Trophoblast cell (in vitro differentiated cells and primary cell): ENCODE measurements around the gene KIAA0040.
A peak's percentile ranks its signal among the peaks of the same experiment; 100 is the strongest.

Experiments used
- DNase-seq, 2 donors: peaks; one replicate each; pipeline ENCODE4 v3.0.0-alpha.2; 2016
- H2AFZ ChIP-seq: 2 replicates; pipeline ENCODE4 v1.6.1; 2013; ENCODE audit warnings: low read length, moderate library complexity, mild to moderate bottlenecking; ENCODE audit not compliant: insufficient read depth, poor library complexity
- H2AK5ac ChIP-seq: 2 replicates; pipeline ENCODE4 v1.6.1; 2013; ENCODE audit warnings: mild to moderate bottlenecking, low read length
- H2BK120ac ChIP-seq: 2 replicates; pipeline ENCODE4 v1.6.1; 2013; ENCODE audit warnings: low read length, mild to moderate bottlenecking, moderate library complexity; ENCODE audit not compliant: insufficient read depth, poor library complexity
- H2BK12ac ChIP-seq: 2 replicates; pipeline ENCODE4 v1.6.1; 2013; ENCODE audit warnings: mild to moderate bottlenecking, low read length, moderate library complexity
- H2BK5ac ChIP-seq: 2 replicates; pipeline ENCODE4 v1.6.1; 2013; ENCODE audit warnings: low read length, low read depth, moderate library complexity, mild to moderate bottlenecking; ENCODE audit not compliant: poor library complexity
- H3K14ac ChIP-seq: 2 replicates; pipeline ENCODE4 v1.6.1; 2013; ENCODE audit warnings: mild to moderate bottlenecking, low read length
- H3K18ac ChIP-seq: 2 replicates; pipeline ENCODE4 v1.6.1; 2013; ENCODE audit warnings: mild to moderate bottlenecking, low read length
- H3K23ac ChIP-seq: 2 replicates; pipeline ENCODE4 v1.6.1; 2013; ENCODE audit warnings: low read length
- H3K27ac ChIP-seq: 2 replicates; pipeline ENCODE4 v1.5.1; 2013; ENCODE audit warnings: low read depth, mild to moderate bottlenecking, inconsistent platforms, low read length, moderate library complexity
- H3K27me3 ChIP-seq: 2 replicates; pipeline ENCODE4 v1.6.1; 2013; ENCODE audit warnings: inconsistent platforms, mild to moderate bottlenecking, low read length, moderate library complexity; ENCODE audit not compliant: insufficient read depth
- H3K36me3 ChIP-seq, 2 experiments: 1 replicate in 1 of 2; 2 replicates in 1 of 2; pipeline ENCODE4 v1.6.1; 2013; ENCODE audit warnings: low read length in 2 of 2, mild to moderate bottlenecking in 2 of 2, moderate library complexity in 1 of 2; ENCODE audit not compliant: insufficient read depth in 2 of 2, control insufficient read depth in 1 of 2
- H3K4ac ChIP-seq: 2 replicates; pipeline ENCODE4 v1.6.1; 2013; ENCODE audit warnings: low read depth, mild to moderate bottlenecking, low read length, moderate library complexity
- H3K4me1 ChIP-seq, 2 experiments: 1 replicate in 1 of 2; 2 replicates in 1 of 2; pipeline ENCODE4 v1.6.1; 2013; ENCODE audit warnings: low read length in 2 of 2, mild to moderate bottlenecking in 2 of 2, moderate library complexity in 1 of 2; ENCODE audit not compliant: insufficient read depth in 2 of 2, control insufficient read depth in 1 of 2
- H3K4me2 ChIP-seq: 2 replicates; pipeline ENCODE4 v1.6.1; 2013; ENCODE audit warnings: inconsistent platforms, mild to moderate bottlenecking, low read length, moderate library complexity
- H3K4me3 ChIP-seq: 2 replicates; pipeline ENCODE4 v1.5.1; 2013; ENCODE audit warnings: mild to moderate bottlenecking, low read depth, low read length, inconsistent platforms
- H3K79me1 ChIP-seq: one replicate; pipeline ENCODE4 v1.6.1; 2013; ENCODE audit warnings: low read length
- H3K79me2 ChIP-seq: 2 replicates; pipeline ENCODE4 v1.6.1; 2013; ENCODE audit warnings: low read length, mild to moderate bottlenecking; ENCODE audit not compliant: control insufficient read depth, insufficient read depth, poor library complexity
- H3K9ac ChIP-seq: 2 replicates; pipeline ENCODE4 v1.6.1; 2013; ENCODE audit warnings: mild to moderate bottlenecking, low read length
- H3K9me3 ChIP-seq: 2 replicates; pipeline ENCODE4 v1.6.1; 2013; ENCODE audit warnings: low read depth, mild to moderate bottlenecking, control low read depth, inconsistent platforms, low read length; ENCODE audit not compliant: insufficient read depth
- H4K12ac ChIP-seq: 2 replicates; pipeline ENCODE4 v1.6.1; 2013; ENCODE audit warnings: low read depth, mild to moderate bottlenecking, low read length, moderate library complexity
- H4K8ac ChIP-seq: 2 replicates; pipeline ENCODE4 v1.6.1; 2013; ENCODE audit warnings: low read depth, mild to moderate bottlenecking, low read length, moderate library complexity
- H4K91ac ChIP-seq: one replicate; pipeline ENCODE4 v1.6.1; 2013; ENCODE audit warnings: low read depth, mild to moderate bottlenecking, low read length, moderate library complexity
- WGBS: extraction: QIAGEN DNeasy Blood & Tissue Kit; methylation state at CpG from one replicate; pipeline ENCODE4 v1.1.7; 2013; ENCODE audit warnings: missing lambda C conversion rate; ENCODE audit not compliant: insufficient read length, insufficient coverage; ENCODE audit errors: extremely low coverage; 5-methylcytosine and 5-hydroxymethylcytosine counted together

Gene KIAA0040

GRCh38 chr1:175154629-175155472 is 37.7 kb downstream of the KIAA0040 start:
- no peak overlapping the region for H4K8ac ChIP-seq
- no peak overlapping the region for H2BK120ac ChIP-seq
- H4K12ac ChIP-seq: no peak overlapping the region
- H3K27me3 ChIP-seq: no peaks in the 10 kb centered on the region
- H3K4ac ChIP-seq: no peak overlapping the region
- no peak overlapping the region for H2AFZ ChIP-seq
- H3K79me2 ChIP-seq: no peaks in the 10 kb centered on the region
- H4K91ac ChIP-seq: no peak overlapping the region
- no peak overlapping the region for H2AK5ac ChIP-seq
- H3K27ac ChIP-seq: no peak overlapping the region
- no peaks in the 10 kb centered on the region for H3K79me1 ChIP-seq
- H3K4me1 ChIP-seq: no peaks in the 10 kb centered on the region
- H3K4me2 ChIP-seq: no peak overlapping the region
- H3K4me3 ChIP-seq: no peak overlapping the region
- H3K9ac ChIP-seq: no peak overlapping the region
- no peak overlapping the region for H3K18ac ChIP-seq
- no peak overlapping the region for H2BK5ac ChIP-seq
- no peak overlapping the region for H3K14ac ChIP-seq
- peak; percentile 60 to 85 for DNase-seq
- no peaks in the 10 kb centered on the region for H3K9me3 ChIP-seq
- no peak overlapping the region for H3K23ac ChIP-seq
- WGBS: no CpG with 5 or more reads among the region's 11 CpGs
- no peak overlapping the region for H2BK12ac ChIP-seq
- peaks cover 0 to 7% of the 10 kb centered on the region in 2 experiments for H3K36me3 ChIP-seq

- H4K8ac ChIP-seq: no peak overlapping the region
- H3K4me1 ChIP-seq: no peaks in the 10 kb centered on the region
- no peak overlapping the region for H3K27ac ChIP-seq
- H2BK120ac ChIP-seq: no peak overlapping the region
- no peak overlapping the region for H3K14ac ChIP-seq
- no peak overlapping the region for H2BK12ac ChIP-seq
- H3K4me2 ChIP-seq: no peak overlapping the region
- peak in 1 of 2 donors; percentile 71 for DNase-seq
- H3K4me3 ChIP-seq: no peak overlapping the region
- no peaks in the 10 kb centered on the region for H3K79me1 ChIP-seq
- no peaks in the 10 kb centered on the region for H3K9me3 ChIP-seq
- H3K36me3 ChIP-seq: no peaks in the 10 kb centered on the region
- H4K12ac ChIP-seq: no peak overlapping the region
- no peak overlapping the region for H2BK5ac ChIP-seq
- no peak overlapping the region for H3K9ac ChIP-seq
- no peak overlapping the region for H3K18ac ChIP-seq
- no peak overlapping the region for H4K91ac ChIP-seq
- H2AK5ac ChIP-seq: no peak overlapping the region
- H3K23ac ChIP-seq: no peak overlapping the region
- no peak overlapping the region for H3K4ac ChIP-seq
- H3K27me3 ChIP-seq: no peaks in the 10 kb centered on the region
- H3K79me2 ChIP-seq: no peaks in the 10 kb centered on the region
- no CpG with 5 or more reads among the region's 15 CpGs for WGBS
- no peak overlapping the region for H2AFZ ChIP-seq
These were observed 40.4 kb downstream of the KIAA0040 start for GRCh38 chr1:175152006-175152652.

DNA sequence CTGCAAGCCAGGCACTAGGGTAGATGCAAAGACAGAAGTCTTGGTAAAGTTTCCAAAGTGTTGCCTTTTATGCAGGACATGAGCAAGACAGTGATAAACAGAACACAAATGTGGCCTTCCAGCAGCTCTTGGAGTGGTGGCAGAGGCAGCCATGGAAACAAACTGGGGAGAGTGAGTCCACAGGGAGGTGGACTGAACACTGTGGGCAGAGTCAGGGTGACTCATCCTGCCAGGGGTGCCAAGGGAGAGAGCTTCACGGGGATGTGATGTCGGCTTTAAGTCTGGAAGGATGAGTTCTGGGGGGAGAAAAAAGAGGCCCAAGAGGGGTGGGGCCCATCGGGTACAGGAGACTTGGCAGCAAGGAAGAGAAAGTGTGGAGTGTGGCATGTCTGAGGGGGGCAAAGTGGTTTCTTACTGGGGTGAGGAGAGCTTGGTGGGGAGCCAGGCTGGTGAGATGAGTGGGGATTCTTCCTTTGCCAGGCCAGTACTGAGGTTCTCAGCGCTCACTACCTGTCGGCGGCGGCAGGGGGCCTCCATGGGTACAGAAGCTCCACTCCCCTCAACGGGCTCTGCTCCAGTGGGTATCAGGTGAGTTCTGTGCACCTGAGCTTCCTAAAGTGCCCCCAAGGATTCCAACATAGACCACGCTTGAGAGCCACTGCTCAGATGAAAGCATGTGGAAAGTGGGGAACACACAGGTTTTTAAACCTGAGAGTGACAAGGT is 41.8 kb downstream of the KIAA0040 start:
- no peak overlapping the region for H3K18ac ChIP-seq
- H3K9me3 ChIP-seq: no peaks in the 10 kb centered on the region
- no CpG with 5 or more reads among the region's 9 CpGs for WGBS

DNA sequence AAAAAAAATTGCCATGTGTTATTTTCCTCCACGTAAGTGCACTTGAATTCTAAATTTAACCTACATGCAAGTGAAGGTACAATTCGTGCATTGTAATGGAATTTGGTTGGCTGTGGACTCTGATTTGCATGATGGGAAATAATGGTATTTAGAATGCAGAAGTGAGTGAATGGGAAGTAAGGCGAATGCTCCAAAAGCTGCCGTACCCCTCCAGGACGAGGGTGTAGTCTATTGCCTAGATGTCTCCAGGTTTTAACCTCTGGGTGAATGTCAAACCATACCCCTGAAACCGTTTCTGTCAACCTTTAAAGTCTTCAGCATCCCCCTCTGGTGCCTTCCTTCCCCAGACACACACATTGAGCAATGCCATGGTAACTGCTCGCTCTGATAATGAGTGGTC is 44.5 kb downstream of the KIAA0040 start:
- no CpG with 5 or more reads among the region's 7 CpGs for WGBS
- no peak overlapping the region for H3K4me2 ChIP-seq
- H3K4me1 ChIP-seq: no peaks in the 10 kb centered on the region
- H3K4me3 ChIP-seq: no peak overlapping the region
- H3K23ac ChIP-seq: no peak overlapping the region
- no peak overlapping the region for H2BK120ac ChIP-seq
- H3K36me3 ChIP-seq: no peaks in the 10 kb centered on the region
- H3K9ac ChIP-seq: no peak overlapping the region
- no peaks in the 10 kb centered on the region for H3K79me1 ChIP-seq
- H4K8ac ChIP-seq: no peak overlapping the region
- no peak overlapping the region for H3K27ac ChIP-seq
- H3K14ac ChIP-seq: no peak overlapping the region
- H3K27me3 ChIP-seq: no peaks in the 10 kb centered on the region
- no peak overlapping the region for H4K12ac ChIP-seq
- no peak overlapping the region for H2AFZ ChIP-seq
- H3K4ac ChIP-seq: no peak overlapping the region
- no peak overlapping the region for H2BK5ac ChIP-seq
- DNase-seq: no peak
- no peak overlapping the region for H4K91ac ChIP-seq
- no peaks in the 10 kb centered on the region for H3K79me2 ChIP-seq
- H2BK12ac ChIP-seq: no peak overlapping the region
- H3K18ac ChIP-seq: no peak overlapping the region
- no peak overlapping the region for H2AK5ac ChIP-seq
- peaks cover 3% of the 10 kb centered on the region for H3K9me3 ChIP-seq

More for the DNA sequence above, 41.8 kb downstream of the KIAA0040 start:
- H3K36me3 ChIP-seq: no peaks in the 10 kb centered on the region
- H3K79me1 ChIP-seq: no peaks in the 10 kb centered on the region
- no peak overlapping the region for H3K4me3 ChIP-seq
- H2BK5ac ChIP-seq: no peak overlapping the region
- H2BK12ac ChIP-seq: no peak overlapping the region
- no peak overlapping the region for H2AK5ac ChIP-seq
- no peak overlapping the region for H4K91ac ChIP-seq
- no peaks in the 10 kb centered on the region for H3K4me1 ChIP-seq
- no peak overlapping the region for H4K8ac ChIP-seq
- no peak overlapping the region for H3K23ac ChIP-seq
- H2AFZ ChIP-seq: no peak overlapping the region
- no peak overlapping the region for H3K4ac ChIP-seq
- H3K27me3 ChIP-seq: no peaks in the 10 kb centered on the region
- H2BK120ac ChIP-seq: no peak overlapping the region
- no peak overlapping the region for H3K9ac ChIP-seq
- H4K12ac ChIP-seq: no peak overlapping the region
- no peaks in the 10 kb centered on the region for H3K79me2 ChIP-seq
- H3K27ac ChIP-seq: no peak overlapping the region
- no peak for DNase-seq
- H3K14ac ChIP-seq: no peak overlapping the region
- no peak overlapping the region for H3K4me2 ChIP-seq
